GM12878 (cell line): ENCODE data around the gene MYL7. TPM values are rescaled to one million over a fixed set of nuclear protein-coding genes. Genes with fewer than 3 reads are reported as not detected.

Source experiments
- ATAC-seq: fragments of 200-7000 bp; cut with Tn5 transposase; 3 replicates; pipeline ENCODE4 v1.9.1; 2020; ENCODE audit warnings: mild to moderate bottlenecking, moderate library complexity
- Bru-seq: library from RNA; stranded (reverse); fragments of 400-500 nt; gene quantifications from one replicate; lab custom pipeline; 2021; lab: Mats Ljungman, UMichigan
- BruChase-seq, 2 experiments: library from RNA; stranded (reverse); fragments of 400-500 nt; gene quantifications; one replicate each; lab custom pipeline; 2021; lab: Mats Ljungman, UMichigan
- BruUV-seq: library from RNA; stranded (reverse); fragments of 400-500 nt; replicated peaks from 2 replicates; lab custom pipeline; 2021; lab: Mats Ljungman, UMichigan
- CTCF ChIA-PET: fragments of 300-600 bp; sonication (Branson Sonifier 250); formaldehyde crosslinking; extraction: SDS; loops from one replicate; lab custom pipeline; 2021; ENCODE audit warnings: inconsistent platforms; lab: Yijun Ruan, JAX
- POLR2A ChIA-PET: fragments of 350-600 bp; formaldehyde crosslinking; extraction: SDS; loops from one replicate; lab custom pipeline; 2021; ENCODE audit warnings: inconsistent platforms; lab: Charles Lee
- RAD21 ChIA-PET: fragments of 300-600 bp; sonication (Branson Sonifier 250); formaldehyde crosslinking; loops from one replicate; lab custom pipeline; 2023; ENCODE audit warnings: antibody characterized with exemption; ENCODE audit not compliant: unreplicated experiment; lab: Charles Lee
- SMC1A ChIA-PET: fragments of 300-600 bp; sonication (Branson Sonifier 250); formaldehyde crosslinking; loops from one replicate; lab custom pipeline; 2023; ENCODE audit not compliant: unreplicated experiment, uncharacterized antibody; lab: Charles Lee
- DNase-seq: peaks from one replicate; pipeline ENCODE4 v3.0.0-alpha.2; 2011; ENCODE audit warnings: low read depth, low spot score
- FAIRE-seq: peaks from 3 replicates; lab custom pipeline; 2011; peaks lifted over from hg19 to GRCh38; lab: Jason Lieb, UNC
- H2AFZ ChIP-seq: 2 replicates; pipeline ENCODE4 v1.6.0; 2011; ENCODE audit warnings: low read depth, low read length, control low read depth; ENCODE audit not compliant: control insufficient read depth
- H3K27ac ChIP-seq: 2 replicates; pipeline ENCODE4 v1.5.1; 2011; ENCODE audit warnings: control low read depth; ENCODE audit not compliant: control insufficient read depth, insufficient read depth
- H3K27me3 ChIP-seq, 2 experiments: replicated peaks in 1 of 2; 2 replicates each; pipeline versions ENCODE4 v1.6.0 to v1.6.1; 2011; ENCODE audit warnings: low read length in 1 of 2; ENCODE audit not compliant: control insufficient read depth in 2 of 2, insufficient read depth in 2 of 2
- H3K36me3 ChIP-seq, 2 experiments: 2 replicates each; pipeline ENCODE4 v1.5.1; 2011; ENCODE audit warnings: low read length in 1 of 2; ENCODE audit not compliant: control insufficient read depth in 2 of 2, insufficient read depth in 2 of 2
- H3K4me1 ChIP-seq: 2 replicates; pipeline ENCODE4 v1.6.1; 2011; ENCODE audit warnings: mild to moderate bottlenecking, low read length, moderate library complexity, mixed read lengths; ENCODE audit not compliant: control insufficient read depth, insufficient read depth
- H3K4me2 ChIP-seq: 2 replicates; pipeline ENCODE4 v1.6.0; 2011; ENCODE audit warnings: control low read depth; ENCODE audit not compliant: control insufficient read depth, insufficient read depth
- H3K4me3 ChIP-seq: fragments of 200-600 bp; sonication (generic); 2 replicates; pipeline ENCODE4 v1.5.1; 2016
- H3K79me2 ChIP-seq: 2 replicates; pipeline ENCODE4 v1.6.0; 2011; ENCODE audit warnings: low read length; ENCODE audit not compliant: control insufficient read depth, insufficient read depth
- H3K9ac ChIP-seq: 2 replicates; pipeline ENCODE4 v1.8.0; 2011; ENCODE audit warnings: low read length, control low read depth, mixed read lengths; ENCODE audit not compliant: control insufficient read depth, insufficient read depth
- H3K9me3 ChIP-seq: replicated peaks from 3 replicates; pipeline ENCODE4 v1.5.1; 2011; ENCODE audit warnings: mild to moderate bottlenecking, low read length; ENCODE audit not compliant: control insufficient read depth, insufficient read depth
- H4K20me1 ChIP-seq: 2 replicates; pipeline ENCODE4 v1.6.0; 2011; ENCODE audit not compliant: control insufficient read depth, insufficient read depth
- RBBP5 ChIP-seq: fragments of 200-600 bp; sonication (generic); conservative IDR thresholded peaks from 2 replicates; pipeline ENCODE4 v1.6.1; 2016
- WGBS: methylation state at CpG from one replicate; pipeline ENCODE4 v1.1.6; 2016; ENCODE audit warnings: low lambda C conversion rate; ENCODE audit not compliant: insufficient replicate concordance, insufficient coverage; ENCODE audit errors: missing lambda C conversion rate; 5-methylcytosine and 5-hydroxymethylcytosine counted together
- in situ Hi-C: fragments of 300-500 bp; cut with MboI; formaldehyde crosslinking; loops from 9 replicates; pipeline ENCODE4 v1.14.3; 2018; ENCODE audit warnings: mixed read lengths
- intact Hi-C: fragments of 100-400 bp; cut with micrococcal nuclease; formaldehyde crosslinking; loops from one replicate; pipeline ENCODE4 v1.14.2; 2022; ENCODE audit not compliant: unreplicated experiment
- long read RNA-seq, 2 experiments: library from polyadenylated mRNA; unstranded; transcript quantifications; one replicate each; pipeline ENCODE4 v2.0.0, GENCODE V29; 2019 to 2020
- polyA minus RNA-seq, 3 experiments: library from RNA; depleted of rRNA, polyadenylated mRNA; stranded (reverse); fragments of >200 nt; gene quantifications; 2 replicates each; pipeline ENCODE4 v1.2.3, GENCODE V29; 2011
- polyA plus RNA-seq, 11 experiments: library from polyadenylated mRNA; depleted of rRNA in 4 of 11; unstranded in 6 of 11; stranded (reverse) in 5 of 11; fragments of >200 nt; fragmentation: Nextera tagmentation in 4 of 11; fragmentation: Illumina TruSeq in 1 of 11; extraction: Ambion mirVana in 4 of 11; extraction: Trizol in 1 of 11; gene quantifications; 1 replicate in 1 of 11; 2 replicates in 10 of 11; pipeline versions ENCODE4 v1.2.1 to v1.2.3, GENCODE V29; 2011 to 2016; ENCODE audit warnings: inconsistent platforms in 2 of 11, missing spikeins in 2 of 11, low read depth in 1 of 11
- total RNA-seq, 4 experiments: library from RNA; depleted of rRNA in 3 of 4; stranded (reverse); fragments of >200 nt in 3 of 4; fragmentation: Illumina TruSeq in 1 of 4; extraction: Trizol in 1 of 4; gene quantifications; 2 replicates each; pipeline versions ENCODE4 v1.2.1 to v1.2.3, GENCODE V29; 2013 to 2021

MYL7 gene
- total RNA-seq (2013; cell fraction: nucleolus; rRNA removed), result not detected in 2 replicates
- total RNA-seq (2014; rRNA removed) (not detected in 2 replicates), total RNA-seq (2014; rRNA removed; fragmentation: Illumina TruSeq; extraction: Trizol) (not detected in 2 replicates), total RNA-seq (2021) (not detected in 2 replicates), polyA plus RNA-seq (2011; rRNA removed) (not detected in 2 replicates), polyA plus RNA-seq (2014; fragmentation: Illumina TruSeq; extraction: Trizol) (not detected in 2 replicates), polyA plus RNA-seq (2014; fragmentation: Nextera tagmentation; extraction: Ambion mirVana) (not detected), polyA plus RNA-seq (2014; rRNA removed) (not detected in 2 replicates), polyA plus RNA-seq (2016; fragmentation: Nextera tagmentation; extraction: Ambion mirVana) (1 to 10 TPM in 1 of 2 experiments, not detected in 1; 1.9 TPM), polyA minus RNA-seq (2011; rRNA and poly(A)+ RNA removed) (not detected in 2 replicates), Bru-seq, nascent RNA (not detected), BruChase-seq, experiment 1, labeled RNA remaining after a 6-hour chase (not detected), BruChase-seq, experiment 2, labeled RNA remaining after a 2-hour chase (not detected)
- polyA plus RNA-seq (2011; ENCODE audit: low read depth), result not detected
- not detected in 2 replicates for polyA plus RNA-seq (2011; cell fraction: cytosol; rRNA removed)
- not detected in 2 replicates for polyA plus RNA-seq (2011; cell fraction: nucleus; rRNA removed)
- polyA plus RNA-seq (2012), result not detected in 2 replicates
- not detected in 2 replicates for polyA minus RNA-seq (2011; cell fraction: cytosol; rRNA and poly(A)+ RNA removed)
- not detected in 2 replicates for polyA minus RNA-seq (2011; cell fraction: nucleus; rRNA and poly(A)+ RNA removed)
- long read RNA-seq, experiment 1, result 0 reads
- long read RNA-seq, experiment 2, result 0 reads

DNA sequence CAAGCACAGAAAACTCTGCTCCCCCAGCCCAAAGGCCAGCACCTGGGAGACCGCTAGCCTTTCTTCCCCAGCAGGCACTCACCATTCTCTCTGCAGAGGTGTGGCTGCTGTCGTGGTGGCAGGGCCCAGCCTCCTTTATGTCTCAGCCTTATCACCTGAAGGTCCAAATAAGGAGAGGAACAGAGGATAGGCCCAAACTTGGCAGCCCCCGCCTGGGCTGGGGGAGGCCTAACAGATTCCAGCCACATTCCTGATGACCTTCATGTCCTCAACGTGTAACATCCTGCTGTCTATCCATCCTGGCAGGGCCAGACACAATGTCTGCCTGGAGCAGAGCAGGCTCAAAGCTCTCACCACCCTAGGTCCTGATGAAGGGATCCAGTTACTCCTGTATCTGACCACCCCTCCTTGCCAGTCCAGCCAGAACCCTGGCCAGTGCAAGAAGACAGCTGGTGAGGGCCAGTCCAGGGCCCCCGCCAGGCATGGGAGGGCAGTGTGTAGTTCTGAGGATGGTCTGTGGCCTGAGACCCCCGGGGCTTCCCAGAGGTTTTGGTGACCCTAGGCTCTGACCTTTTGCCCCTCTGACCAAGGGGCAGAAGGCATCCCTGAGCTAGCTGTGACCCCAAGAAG is at the start of gene MYL7:
Gene MYL7 (minus strand): TSS at position 112 of the 630 bp plus-strand sequence. CDS start 27 bp downstream, at position 85.
- POLR2A ChIA-PET, result no interaction called here
- no peak within 1 kb of the TSS for H3K4me2 ChIP-seq

More for the DNA sequence above, at the start of gene MYL7:
- no peak for TF ChIP-seq RBBP5
- H4K20me1 ChIP-seq, result no peaks in the 10 kb centered on the region
- H3K4me1 ChIP-seq, result no peaks in the 10 kb centered on the region
- no TSS peak for BruUV-seq
- H3K79me2 ChIP-seq, result no peaks in the 10 kb centered on the region
- DNase-seq (no peak), ATAC-seq (no peak), FAIRE-seq (no peak)
- CTCF ChIA-PET, result interaction anchor here (0.6 to 0.7 kb wide), 2 partner anchors 404 to 633 kb away, joined by 3 read pairs; no protein-coding TSS in a partner anchor
- no peak within 1 kb of the TSS for H2AFZ ChIP-seq
- intact Hi-C loops, result no loop called here
- SMC1A ChIA-PET, result interaction anchor here (0.8 kb wide), 1 partner anchor 237 kb away, joined by 3 read pairs; no protein-coding TSS in a partner anchor
- no peaks in the 10 kb centered on the region for H3K27me3 ChIP-seq
- in situ Hi-C loops, result no loop called here
- 0% methylated on average over 6 of the region's 6 CpGs for WGBS
- no peak within 1 kb of the TSS for H3K4me3 ChIP-seq
- H3K36me3 ChIP-seq, result no peaks in the 10 kb centered on the region
- no peaks in the 10 kb centered on the region for H3K9me3 ChIP-seq
- H3K27ac ChIP-seq, result no peak within 1 kb of the TSS
- RAD21 ChIA-PET, result interaction anchor here (1.2 kb wide), 1 partner anchor 10 kb away, joined by 4 read pairs; no protein-coding TSS in a partner anchor
- no peak within 1 kb of the TSS for H3K9ac ChIP-seq
